GM12878 (cell line): ENCODE measurements around the gene PITPNB. TPM values are rescaled to one million over a fixed set of nuclear protein-coding genes. Genes with fewer than 3 reads are reported as not detected.

Experiments
- ASH2L ChIP-seq: fragments of 300-600, 200-600 bp; sonication (generic); IDR thresholded peaks from 2 replicates; pipeline ENCODE4 v1.6.1; 2017; ENCODE audit warnings: low read depth, mild to moderate bottlenecking, borderline replicate concordance
- BACH1 ChIP-seq: fragments of 450-650 bp; IDR thresholded peaks from 2 replicates; pipeline ENCODE4 v1.6.1; 2017; ENCODE audit warnings: mild to moderate bottlenecking, borderline replicate concordance
- BCL11A ChIP-seq: IDR thresholded peaks from 2 replicates; pipeline ENCODE4 v1.6.1; 2011; ENCODE audit warnings: low read depth, low read length
- BCL3 ChIP-seq: IDR thresholded peaks from 2 replicates; pipeline ENCODE4 v1.6.1; 2011; ENCODE audit warnings: borderline replicate concordance, low read depth, mild to moderate bottlenecking, moderate library complexity, low read length; ENCODE audit not compliant: insufficient read depth, poor library complexity, severe bottlenecking
- BHLHE40 ChIP-seq, 2 experiments: fragments of 450-650 bp in 1 of 2; IDR thresholded peaks; 2 replicates each; pipeline ENCODE4 v1.6.1; 2011 to 2017; ENCODE audit warnings: low read depth in 2 of 2, borderline replicate concordance in 1 of 2, improper control_type of control experiment in 1 of 2, low read length in 1 of 2, mild to moderate bottlenecking in 1 of 2
- CHD2 ChIP-seq: IDR thresholded peaks from 2 replicates; pipeline ENCODE4 v1.6.1; 2011; ENCODE audit warnings: low read depth, low read length, improper control_type of control experiment, borderline replicate concordance
- CREB1 ChIP-seq: IDR thresholded peaks from 2 replicates; pipeline ENCODE4 v1.6.1; 2012; ENCODE audit warnings: low read depth, mild to moderate bottlenecking, inconsistent platforms
- CREM ChIP-seq: IDR thresholded peaks from 2 replicates; pipeline ENCODE4 v1.6.1; 2014; ENCODE audit warnings: antibody characterized with exemption, low read depth
- EP300 ChIP-seq, 2 experiments: fragments of 150-350 bp in 1 of 2; IDR thresholded peaks; 2 replicates each; pipeline ENCODE4 v1.6.1; 2011 to 2012; ENCODE audit warnings: low read depth in 2 of 2, low read length in 2 of 2, borderline replicate concordance in 1 of 2, improper control_type of control experiment in 1 of 2, inconsistent platforms in 1 of 2; ENCODE audit not compliant: control insufficient read depth in 1 of 2
- IKZF1 ChIP-seq: fragments of 450-650 bp; conservative IDR thresholded peaks from 2 replicates; pipeline ENCODE4 v1.6.1; 2017; ENCODE audit warnings: antibody characterized with exemption, mild to moderate bottlenecking
- JUNB ChIP-seq: IDR thresholded peaks from 2 replicates; pipeline ENCODE4 v1.6.1; 2016; ENCODE audit warnings: antibody characterized with exemption, mild to moderate bottlenecking
- MTA2 ChIP-seq: fragments of 450-650 bp; IDR thresholded peaks from 2 replicates; pipeline ENCODE4 v1.6.1; 2016; ENCODE audit warnings: low read depth, mild to moderate bottlenecking, moderate library complexity
- NKRF ChIP-seq: fragments of 450-650 bp; conservative IDR thresholded peaks from 2 replicates; pipeline ENCODE4 v1.6.1; 2017; ENCODE audit warnings: mild to moderate bottlenecking, moderate library complexity
- PBX3 ChIP-seq: IDR thresholded peaks from 2 replicates; pipeline ENCODE4 v1.6.1; 2011; ENCODE audit warnings: mild to moderate bottlenecking, low read depth, low read length, moderate library complexity; ENCODE audit not compliant: insufficient replicate concordance
- PML ChIP-seq: IDR thresholded peaks from 2 replicates; pipeline ENCODE4 v1.6.1; 2012; ENCODE audit warnings: low read length, inconsistent platforms
- POU2F2 ChIP-seq: IDR thresholded peaks from 3 replicates; pipeline ENCODE4 v1.6.1; 2011; ENCODE audit warnings: low read depth, mild to moderate bottlenecking, low read length, borderline replicate concordance
- RUNX3 ChIP-seq: IDR thresholded peaks from 2 replicates; pipeline ENCODE4 v1.6.1; 2012; ENCODE audit warnings: low read length, inconsistent platforms
- SMARCA5 ChIP-seq: fragments of 450-650 bp; IDR thresholded peaks from 2 replicates; pipeline ENCODE4 v1.6.1; 2017; ENCODE audit warnings: mild to moderate bottlenecking
- SRF ChIP-seq, 2 experiments: IDR thresholded peaks; 2 replicates each; pipeline ENCODE4 v1.6.1; 2011; ENCODE audit warnings: low read depth in 2 of 2, low read length in 2 of 2, mild to moderate bottlenecking in 1 of 2, moderate library complexity in 1 of 2
- STAT3 ChIP-seq: IDR thresholded peaks from 2 replicates; pipeline ENCODE4 v1.6.1; 2011; ENCODE audit warnings: low read depth, low read length, improper control_type of control experiment
- USF2 ChIP-seq: IDR thresholded peaks from 2 replicates; pipeline ENCODE4 v1.6.1; 2011; ENCODE audit warnings: low read depth, low read length, improper control_type of control experiment, borderline replicate concordance
- ZNF207 ChIP-seq: fragments of 450-650 bp; IDR thresholded peaks from 2 replicates; pipeline ENCODE4 v1.6.1; 2014; ENCODE audit warnings: antibody characterized with exemption, mild to moderate bottlenecking, borderline replicate concordance
- ZZZ3 ChIP-seq: IDR thresholded peaks from 2 replicates; pipeline ENCODE4 v1.6.1; 2011; ENCODE audit warnings: low read depth; ENCODE audit not compliant: control insufficient read depth, insufficient read length
- polyA plus RNA-seq, 11 experiments: library from polyadenylated mRNA; depleted of rRNA in 4 of 11; unstranded in 6 of 11; stranded (reverse) in 5 of 11; fragments of >200 nt; fragmentation: Nextera tagmentation in 4 of 11; fragmentation: Illumina TruSeq in 1 of 11; extraction: Ambion mirVana in 4 of 11; extraction: Trizol in 1 of 11; gene quantifications; 1 replicate in 1 of 11; 2 replicates in 10 of 11; pipeline versions ENCODE4 v1.2.1 to v1.2.3, GENCODE V29; 2011 to 2016; ENCODE audit warnings: inconsistent platforms in 2 of 11, missing spikeins in 2 of 11, low read depth in 1 of 11
- total RNA-seq, 4 experiments: library from RNA; depleted of rRNA in 3 of 4; stranded (reverse); fragments of >200 nt in 3 of 4; fragmentation: Illumina TruSeq in 1 of 4; extraction: Trizol in 1 of 4; gene quantifications; 2 replicates each; pipeline versions ENCODE4 v1.2.1 to v1.2.3, GENCODE V29; 2013 to 2021
- TF ChIP-seq, protein P1 (sequence below): fragments of 450-650 bp; IDR thresholded peaks from 2 replicates; pipeline ENCODE4 v1.6.1; 2016; ENCODE audit warnings: mild to moderate bottlenecking

Gene PITPNB
- total and polyA plus RNA-seq, 10 of the 15 experiments (the other 5 are each of a cell fraction or from before 2014, with no cell fraction given): 19.7 to 116 (median 64.9) TPM

DNA sequence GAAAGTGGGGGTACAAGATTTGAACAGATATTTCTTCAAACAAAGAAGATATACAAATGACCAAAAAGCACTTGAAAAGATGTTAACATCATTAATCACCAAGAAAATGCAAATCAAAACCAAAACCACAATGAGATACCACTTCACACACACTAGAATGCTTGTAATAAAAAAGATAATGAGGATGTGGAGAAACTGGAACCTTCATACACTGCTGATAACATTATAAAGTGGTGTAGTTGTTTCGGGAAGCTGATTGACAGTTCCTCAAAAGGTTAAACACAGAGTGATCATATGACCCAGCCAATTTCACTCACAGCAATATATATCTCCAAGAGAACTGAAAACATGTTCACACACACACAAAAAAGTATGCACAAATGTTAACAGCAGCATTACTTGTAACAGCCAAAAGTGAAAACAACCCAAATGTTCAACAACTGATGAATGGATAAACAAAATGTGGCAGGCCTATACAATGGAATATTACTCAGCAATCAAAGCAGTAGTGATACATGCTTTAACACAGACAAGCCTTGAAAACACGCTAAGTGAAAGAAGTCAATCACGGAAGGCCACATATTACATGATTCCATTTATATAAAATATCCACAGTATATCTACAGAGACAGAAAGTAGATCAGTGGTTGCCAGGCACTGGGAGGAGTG, 15.1 kb downstream of the PITPNB start (continued):
- TF ChIP-seq PBX3 (peak; percentile 70), ZZZ3 (no peak), POU2F2 (peak; percentile 51; the same call in 1 of the 3 replicates), CHD2 (no peak), USF2 (peak; percentile 38; the same call in 1 of the 2 replicates), RUNX3 (peak; percentile 82), ZNF207 (no peak), CREB1 (no peak), SRF (IDR thresholded peaks at IDR 0.05; ENCODE audit: low read depth in 2 of 2, low read length in 2 of 2) (no peak), BCL3 (no peak), CREM (no peak), EP300 (IDR thresholded peaks at IDR 0.05; ENCODE audit: borderline replicate concordance in 1 of 2, control insufficient read depth in 1 of 2, low read depth in 2 of 2, low read length in 2 of 2) (peak; percentile 11 to 56; a peak in 1 of 4 replicates), IKZF1 (peak; percentile 60; the same call in 1 of the 2 replicates), NKRF (no peak), BHLHE40 (IDR thresholded peaks at IDR 0.05; ENCODE audit: borderline replicate concordance in 1 of 2, low read depth in 2 of 2, low read length in 1 of 2) (peak in 1 of 2 experiments; percentile 32; a peak in 1 of 4 replicates), SMARCA5 (peak; percentile 85), BACH1 (no peak), JUNB (no peak), STAT3 (no peak), MTA2 (peak; percentile 97), BCL11A (peak; percentile 32; the same call in 1 of the 2 replicates), PML (no peak), ASH2L (no peak)
- TF ChIP-seq, protein P1, sequence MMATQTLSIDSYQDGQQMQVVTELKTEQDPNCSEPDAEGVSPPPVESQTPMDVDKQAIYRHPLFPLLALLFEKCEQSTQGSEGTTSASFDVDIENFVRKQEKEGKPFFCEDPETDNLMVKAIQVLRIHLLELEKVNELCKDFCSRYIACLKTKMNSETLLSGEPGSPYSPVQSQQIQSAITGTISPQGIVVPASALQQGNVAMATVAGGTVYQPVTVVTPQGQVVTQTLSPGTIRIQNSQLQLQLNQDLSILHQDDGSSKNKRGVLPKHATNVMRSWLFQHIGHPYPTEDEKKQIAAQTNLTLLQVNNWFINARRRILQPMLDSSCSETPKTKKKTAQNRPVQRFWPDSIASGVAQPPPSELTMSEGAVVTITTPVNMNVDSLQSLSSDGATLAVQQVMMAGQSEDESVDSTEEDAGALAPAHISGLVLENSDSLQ: peak; percentile 95
